ENCODE data around the gene EXTL2.

GRCh38 chr1:100866901-100867206 is 27.8 kb downstream of the EXTL2 start:
- TF ChIP-seq CTCF (IDR thresholded peaks at IDR 0.05) (no peak), POLR2A (IDR thresholded peaks at IDR 0.05) (no peak)

All from right lobe of liver (tissue), 4 donors.